Activated naive CD4-positive, alpha-beta T cell treated with anti-CD3 and anti-CD28 coated beads, Interleukin-2, amount 10 ng/mL, durations not matched to agents 7 days and 5 days (primary cell): Measurements from ENCODE around the gene NSMCE1.

Experiments used
- CTCF ChIA-PET: fragments of 350-600 bp; sonication (Branson Sonifier 250); formaldehyde crosslinking; loops from one replicate; lab custom pipeline; 2021; ENCODE audit warnings: antibody characterized with exemption; lab: Charles Lee
- DNase-seq: peaks from one replicate; pipeline ENCODE4 v3.0.0-alpha.2; 2020
- H3K27ac Mint-ChIP-seq: one replicate; pipeline ENCODE4 v1.8.0; 2021; ENCODE audit warnings: mild to moderate bottlenecking, moderate library complexity, mixed read lengths
- H3K27me3 Mint-ChIP-seq: one replicate; pipeline ENCODE4 v1.8.0; 2021; ENCODE audit warnings: mild to moderate bottlenecking, mixed read lengths
- H3K36me3 Mint-ChIP-seq: one replicate; pipeline ENCODE4 v1.8.0; 2021; ENCODE audit warnings: mixed read lengths
- H3K4me1 Mint-ChIP-seq: one replicate; pipeline ENCODE4 v1.8.0; 2021; ENCODE audit warnings: mixed read lengths
- H3K4me3 Mint-ChIP-seq: one replicate; pipeline ENCODE4 v1.8.0; 2021; ENCODE audit warnings: mild to moderate bottlenecking, moderate library complexity, mixed read lengths
- H3K9me3 Mint-ChIP-seq: one replicate; pipeline ENCODE4 v1.8.0; 2021; ENCODE audit warnings: mixed read lengths

The NSMCE1 gene

GRCh38 chr16:27268376-27269299 lies at the start of gene NSMCE1:
NSMCE1 (minus strand) TSS chr16:27268772; CDS start chr16:27257570, 11,202 bp downstream.
- Mint-ChIP-seq H3K27ac (peak within 1 kb of the TSS; percentile 92), H3K4me1 (peaks cover 76% of the 10 kb centered on the region), H3K9me3 (no peaks in the 10 kb centered on the region), H3K27me3 (no peaks in the 10 kb centered on the region), H3K4me3 (peak within 1 kb of the TSS; percentile 92), H3K36me3 (peaks cover 47% of the 10 kb centered on the region)
- CTCF ChIA-PET = interaction anchor here (1.5 to 3.9 kb wide), 2 partner anchors 33 to 106 kb away, joined by 4 to 17 read pairs; no protein-coding TSS in a partner anchor
- DNase-seq = peak; percentile 98

GRCh38 chr16:27317738-27318391 lies 49.3 kb upstream of the NSMCE1 start:
- no peak for DNase-seq
- Mint-ChIP-seq H3K9me3 (no peaks in the 10 kb centered on the region), H3K4me3 (peak overlapping the region; percentile 94), H3K27me3 (no peaks in the 10 kb centered on the region), H3K27ac (peak overlapping the region; percentile 95), H3K4me1 (peaks cover 70% of the 10 kb centered on the region), H3K36me3 (peaks cover 72% of the 10 kb centered on the region)
- CTCF ChIA-PET = interaction anchor here (0.9 to 5.7 kb wide), 13 partner anchors 10 to 148 kb away, joined by 3 to 159 read pairs (median 5); partner anchors contain the start of gene IL21R

- H3K4me1 Mint-ChIP-seq = peaks cover 68% of the 10 kb centered on the region
- peaks cover 5% of the 10 kb centered on the region for H3K27me3 Mint-ChIP-seq
- H3K4me3 Mint-ChIP-seq = peak overlapping the region; percentile 94
- H3K27ac Mint-ChIP-seq = peak overlapping the region; percentile 95
- DNase-seq = peak; percentile 38
- no peaks in the 10 kb centered on the region for H3K9me3 Mint-ChIP-seq
- CTCF ChIA-PET = interaction anchor here (0.9 to 5.7 kb wide), 12 partner anchors 10 to 148 kb away, joined by 3 to 159 read pairs (median 6); partner anchors contain the start of gene IL21R
- H3K36me3 Mint-ChIP-seq = peaks cover 68% of the 10 kb centered on the region
These were observed 48.7 kb upstream of the NSMCE1 start for GRCh38 chr16:27317320-27317719.

GRCh38 chr16:27316038-27316680 lies 47.6 kb upstream of the NSMCE1 start:
- H3K4me3 Mint-ChIP-seq = peak overlapping the region; percentile 94
- CTCF ChIA-PET = interaction anchor here (0.9 to 5.7 kb wide), 8 partner anchors 11 to 137 kb away, joined by 3 to 159 read pairs (median 10); no protein-coding TSS in a partner anchor
- no peaks in the 10 kb centered on the region for H3K9me3 Mint-ChIP-seq
- H3K4me1 Mint-ChIP-seq = peaks cover 60% of the 10 kb centered on the region
- DNase-seq = no peak
- H3K27ac Mint-ChIP-seq = peak overlapping the region; percentile 95
- H3K36me3 Mint-ChIP-seq = peaks cover 60% of the 10 kb centered on the region
- H3K27me3 Mint-ChIP-seq = peaks cover 17% of the 10 kb centered on the region

GRCh38 chr16:27315333-27316037 lies 46.9 kb upstream of the NSMCE1 start:
- peak overlapping the region; percentile 94 for H3K4me3 Mint-ChIP-seq
- peak; percentile 80 for DNase-seq
- CTCF ChIA-PET = interaction anchor here (0.6 to 5.7 kb wide), 6 partner anchors 41 to 136 kb away, joined by 3 to 159 read pairs (median 8); no protein-coding TSS in a partner anchor
- peaks cover 56% of the 10 kb centered on the region for H3K36me3 Mint-ChIP-seq
- no peaks in the 10 kb centered on the region for H3K9me3 Mint-ChIP-seq
- peak overlapping the region; percentile 95 for H3K27ac Mint-ChIP-seq
- peaks cover 17% of the 10 kb centered on the region for H3K27me3 Mint-ChIP-seq
- H3K4me1 Mint-ChIP-seq = peaks cover 53% of the 10 kb centered on the region

GRCh38 chr16:27314986-27315332 lies 46.4 kb upstream of the NSMCE1 start:
- Mint-ChIP-seq H3K27ac (peak overlapping the region; percentile 95), H3K4me3 (peak overlapping the region; percentile 94), H3K9me3 (no peaks in the 10 kb centered on the region), H3K27me3 (peaks cover 20% of the 10 kb centered on the region), H3K36me3 (peaks cover 52% of the 10 kb centered on the region), H3K4me1 (peaks cover 48% of the 10 kb centered on the region)
- CTCF ChIA-PET = interaction anchor here (0.6 to 5.7 kb wide), 6 partner anchors 40 to 136 kb away, joined by 3 to 159 read pairs (median 8); no protein-coding TSS in a partner anchor
- no peak for DNase-seq

GRCh38 chr16:27314161-27314723 lies 45.7 kb upstream of the NSMCE1 start:
- peak; percentile 75 for DNase-seq
- Mint-ChIP-seq H3K27me3 (peaks cover 27% of the 10 kb centered on the region), H3K9me3 (no peaks in the 10 kb centered on the region), H3K36me3 (peaks cover 47% of the 10 kb centered on the region), H3K4me3 (peak overlapping the region; percentile 94), H3K27ac (peak overlapping the region; percentile 95), H3K4me1 (peaks cover 41% of the 10 kb centered on the region)
- CTCF ChIA-PET = interaction anchor here (4.0 to 5.7 kb wide), 2 partner anchors 40 to 80 kb away, joined by 26 to 159 read pairs; no protein-coding TSS in a partner anchor

GRCh38 chr16:27313422-27314160 lies 45.0 kb upstream of the NSMCE1 start, which contains the start of gene IL4R:
IL4R (plus strand) TSS chr16:27313974; CDS start chr16:27340204, 26,230 bp downstream.
- H3K36me3 Mint-ChIP-seq = peaks cover 42% of the 10 kb centered on the region
- peaks cover 36% of the 10 kb centered on the region for H3K4me1 Mint-ChIP-seq

GRCh38 chr16:27312580-27313421 lies 44.2 kb upstream of the NSMCE1 start:
- CTCF ChIA-PET = interaction anchor here (0.6 kb wide), 1 partner anchor 30 kb away, joined by 4 read pairs; no protein-coding TSS in a partner anchor
- no peak for DNase-seq
- Mint-ChIP-seq H3K4me1 (peaks cover 28% of the 10 kb centered on the region), H3K36me3 (peaks cover 35% of the 10 kb centered on the region), H3K27me3 (peaks cover 27% of the 10 kb centered on the region), H3K9me3 (no peaks in the 10 kb centered on the region), H3K4me3 (peak overlapping the region; percentile 88), H3K27ac (peak overlapping the region; percentile 93)

More at GRCh38 chr16:27313422-27314160, 45.0 kb upstream of the NSMCE1 start, which contains the start of gene IL4R:
- peak; percentile 77 for DNase-seq
- H3K4me3 Mint-ChIP-seq = peak within 1 kb of the TSS; percentile 94
- peak within 1 kb of the TSS; percentile 95 for H3K27ac Mint-ChIP-seq
- CTCF ChIA-PET = no interaction called here
- H3K9me3 Mint-ChIP-seq = no peaks in the 10 kb centered on the region
- H3K27me3 Mint-ChIP-seq = peaks cover 27% of the 10 kb centered on the region

- Mint-ChIP-seq H3K4me3 (peak overlapping the region; percentile 24), H3K4me1 (peaks cover 19% of the 10 kb centered on the region), H3K27ac (no peak overlapping the region), H3K36me3 (peaks cover 26% of the 10 kb centered on the region), H3K9me3 (no peaks in the 10 kb centered on the region), H3K27me3 (peaks cover 33% of the 10 kb centered on the region)
- CTCF ChIA-PET = no interaction called here
- DNase-seq = no peak
These were observed 43.3 kb upstream of the NSMCE1 start for GRCh38 chr16:27311897-27312303.

GRCh38 chr16:27311448-27311830 lies 42.9 kb upstream of the NSMCE1 start:
- H3K9me3 Mint-ChIP-seq = peaks cover 2% of the 10 kb centered on the region
- H3K4me3 Mint-ChIP-seq = no peak overlapping the region
- peaks cover 26% of the 10 kb centered on the region for H3K36me3 Mint-ChIP-seq
- peaks cover 17% of the 10 kb centered on the region for H3K4me1 Mint-ChIP-seq
- CTCF ChIA-PET = no interaction called here
- DNase-seq = no peak
- H3K27me3 Mint-ChIP-seq = peaks cover 33% of the 10 kb centered on the region
- H3K27ac Mint-ChIP-seq = no peak overlapping the region
